Inferior parietal cortex (tissue), 1 donor: ENCODE measurements around the gene NUTM1.
"Not testable (repeated sequence)": the region's sequence is repeated elsewhere in the genome, so short reads cannot be mapped to it uniquely, and the experiment has no call there.

Source experiments
- DNase-seq: peaks from one replicate; pipeline ENCODE4 v3.0.0-alpha.2; 2016; ENCODE audit errors: extremely low spot score

The NUTM1 gene

GRCh38 chr15:34365091-34365825 is 22.1 kb downstream of the NUTM1 start:
- DNase-seq = no peak

GRCh38 chr15:34365836-34366235 is 22.7 kb downstream of the NUTM1 start:
- DNase-seq = peak; percentile 13

GRCh38 chr15:34366271-34367065 is 23.4 kb downstream of the NUTM1 start:
- DNase-seq = peak; percentile 39

- DNase-seq = peak; percentile 86
Observed at GRCh38 chr15:34367101-34368081, 24.3 kb downstream of the NUTM1 start, which contains the start of gene LPCAT4. Gene LPCAT4 (minus strand): TSS chr15:34367196. CDS start chr15:34367100, 96 bp downstream.

- DNase-seq = no peak
Observed at GRCh38 chr15:34370129-34370528, 27.0 kb downstream of the NUTM1 start.

GRCh38 chr15:34370643-34371042 is 27.5 kb downstream of the NUTM1 start:
- DNase-seq = no peak

- no peak for DNase-seq
Observed at GRCh38 chr15:34373951-34374350, 30.8 kb downstream of the NUTM1 start.

- DNase-seq = no peak
Observed at GRCh38 chr15:34374816-34375215, 31.7 kb downstream of the NUTM1 start.

GRCh38 chr15:34375541-34375940 is 32.4 kb downstream of the NUTM1 start:
- not testable (repeated sequence) for DNase-seq

- no peak for DNase-seq
Observed at GRCh38 chr15:34376856-34377255, 33.7 kb downstream of the NUTM1 start.

GRCh38 chr15:34380491-34380890 is 37.4 kb downstream of the NUTM1 start:
- DNase-seq = not testable (repeated sequence)

- not testable (repeated sequence) for DNase-seq
Observed at GRCh38 chr15:34381829-34382521, 38.9 kb downstream of the NUTM1 start.

GRCh38 chr15:34389594-34390086 is 46.5 kb downstream of the NUTM1 start:
- DNase-seq = not testable (repeated sequence)

GRCh38 chr15:34392981-34393380 is 49.9 kb downstream of the NUTM1 start:
- DNase-seq = not testable (repeated sequence)

- DNase-seq = not testable (repeated sequence)
Observed at GRCh38 chr15:34397637-34398259, 54.6 kb downstream of the NUTM1 start.

- not testable (repeated sequence) for DNase-seq
Observed at GRCh38 chr15:34403160-34403598, 60.1 kb downstream of the NUTM1 start.

GRCh38 chr15:34403899-34404298 is 60.8 kb downstream of the NUTM1 start:
- not testable (repeated sequence) for DNase-seq
